ENCODE data around the gene CTCFL.

Gene CTCFL, protein sequence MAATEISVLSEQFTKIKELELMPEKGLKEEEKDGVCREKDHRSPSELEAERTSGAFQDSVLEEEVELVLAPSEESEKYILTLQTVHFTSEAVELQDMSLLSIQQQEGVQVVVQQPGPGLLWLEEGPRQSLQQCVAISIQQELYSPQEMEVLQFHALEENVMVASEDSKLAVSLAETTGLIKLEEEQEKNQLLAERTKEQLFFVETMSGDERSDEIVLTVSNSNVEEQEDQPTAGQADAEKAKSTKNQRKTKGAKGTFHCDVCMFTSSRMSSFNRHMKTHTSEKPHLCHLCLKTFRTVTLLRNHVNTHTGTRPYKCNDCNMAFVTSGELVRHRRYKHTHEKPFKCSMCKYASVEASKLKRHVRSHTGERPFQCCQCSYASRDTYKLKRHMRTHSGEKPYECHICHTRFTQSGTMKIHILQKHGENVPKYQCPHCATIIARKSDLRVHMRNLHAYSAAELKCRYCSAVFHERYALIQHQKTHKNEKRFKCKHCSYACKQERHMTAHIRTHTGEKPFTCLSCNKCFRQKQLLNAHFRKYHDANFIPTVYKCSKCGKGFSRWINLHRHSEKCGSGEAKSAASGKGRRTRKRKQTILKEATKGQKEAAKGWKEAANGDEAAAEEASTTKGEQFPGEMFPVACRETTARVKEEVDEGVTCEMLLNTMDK

DNA sequence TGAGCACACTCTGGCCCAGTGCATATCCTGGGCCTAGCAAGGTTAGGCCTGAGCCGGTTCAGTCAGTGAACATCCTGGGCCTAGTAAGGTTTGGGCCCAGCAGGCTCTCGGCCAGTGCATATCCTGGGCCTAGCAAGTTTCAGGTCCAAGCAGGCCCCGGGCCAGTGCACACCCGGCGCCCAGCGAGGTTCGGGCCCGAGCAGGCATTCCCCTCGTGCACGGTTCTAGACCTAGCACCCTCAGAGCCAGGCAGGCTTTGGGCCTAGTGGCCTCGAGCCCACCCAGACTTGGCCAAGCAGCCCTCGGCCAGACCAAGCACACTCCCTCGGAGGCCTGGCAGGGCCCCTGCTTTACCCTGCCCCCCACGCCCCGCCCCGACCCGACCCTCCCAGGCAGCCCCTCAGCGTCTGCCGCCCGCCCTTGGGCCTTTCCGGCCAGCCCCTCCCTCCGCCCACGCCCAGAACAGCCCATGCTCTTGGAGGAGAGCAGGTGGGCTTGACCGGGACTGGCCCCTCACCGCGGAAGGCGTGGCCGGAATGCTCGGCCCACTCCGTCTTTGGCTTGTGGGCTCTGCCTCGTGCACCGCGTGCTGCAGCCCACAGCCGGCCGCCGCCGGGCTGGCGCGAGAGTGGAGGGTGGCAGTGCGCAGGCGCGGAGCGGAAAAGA, at the start of gene CTCFL:
Gene CTCFL, minus strand, starts transcription at position 630 of the 666 bp plus-strand sequence. CDS start 935 bp downstream, outside the sequence.
- DNase-seq = no peak

DNA sequence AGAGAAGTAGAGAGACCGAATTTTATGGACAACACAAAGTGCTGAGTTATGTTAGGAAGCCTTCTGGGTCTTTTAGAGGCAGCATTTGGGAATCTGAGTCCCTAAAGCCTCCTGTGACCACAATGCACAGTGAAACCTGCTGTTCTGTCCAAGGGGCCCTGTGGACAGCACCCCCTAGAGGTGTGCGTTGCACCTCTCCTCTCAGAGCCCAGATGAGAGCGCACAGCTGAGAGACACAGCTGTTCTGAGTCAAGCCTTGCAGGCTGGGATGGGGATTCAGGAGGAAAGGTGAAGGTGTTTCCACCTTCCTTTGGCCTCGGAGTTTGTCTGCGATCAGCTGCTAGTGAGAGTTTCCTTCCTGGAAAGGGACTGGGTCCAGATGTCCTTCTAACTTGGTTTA, 49.0 kb upstream of the CTCFL start:
- no peak for DNase-seq

DNA sequence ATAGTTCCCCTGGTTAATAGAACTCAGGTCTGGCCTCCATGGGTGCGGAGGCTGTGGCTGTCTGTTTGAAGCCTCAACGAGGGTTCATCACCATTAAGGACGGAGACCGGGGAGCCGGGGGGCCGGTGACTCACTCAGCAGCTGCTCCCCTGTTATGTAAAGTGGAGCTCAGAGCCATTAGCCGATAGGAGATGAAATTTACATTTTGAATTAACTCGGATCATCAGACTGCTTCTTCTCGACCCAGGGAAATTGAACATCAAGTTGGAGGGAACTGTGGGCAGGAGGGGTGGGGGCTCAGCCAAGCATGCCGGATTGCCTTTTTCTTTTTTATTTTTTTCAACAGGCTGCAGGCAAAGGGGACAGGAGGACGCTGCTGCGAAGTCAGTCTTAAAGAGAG, 48.3 kb upstream of the CTCFL start:
- DNase-seq = no peak

DNA sequence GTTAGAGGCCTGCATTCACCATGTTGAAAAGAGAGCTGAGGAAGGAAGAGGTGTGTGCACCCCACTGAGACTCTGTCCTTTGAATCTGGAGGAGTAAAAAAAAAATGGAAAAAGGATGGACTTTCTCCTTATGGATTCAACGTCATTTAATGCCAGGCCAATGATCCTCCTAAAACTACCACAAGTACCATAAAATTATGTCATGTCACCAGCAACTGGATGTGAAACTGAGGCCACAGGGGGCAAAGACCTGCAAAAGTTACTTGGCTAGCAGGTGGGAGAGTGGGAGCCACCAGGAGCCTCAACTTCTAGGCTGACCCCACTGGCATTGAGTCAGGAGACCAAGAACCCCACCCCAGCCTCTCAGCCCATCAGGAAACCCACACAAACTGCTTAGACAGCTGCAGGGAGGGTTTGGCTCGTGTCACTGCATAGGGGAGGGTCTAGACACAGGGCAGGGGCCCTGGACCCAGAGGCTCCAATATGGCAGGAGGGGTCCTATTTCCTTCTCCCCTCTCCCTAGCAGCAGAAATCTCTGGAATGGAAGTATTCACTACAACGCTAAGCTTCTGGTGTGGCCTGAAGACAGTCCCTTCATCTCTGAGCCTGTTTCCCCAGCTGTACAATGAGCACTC, 47.0 kb upstream of the CTCFL start:
- no peak for DNase-seq

DNA sequence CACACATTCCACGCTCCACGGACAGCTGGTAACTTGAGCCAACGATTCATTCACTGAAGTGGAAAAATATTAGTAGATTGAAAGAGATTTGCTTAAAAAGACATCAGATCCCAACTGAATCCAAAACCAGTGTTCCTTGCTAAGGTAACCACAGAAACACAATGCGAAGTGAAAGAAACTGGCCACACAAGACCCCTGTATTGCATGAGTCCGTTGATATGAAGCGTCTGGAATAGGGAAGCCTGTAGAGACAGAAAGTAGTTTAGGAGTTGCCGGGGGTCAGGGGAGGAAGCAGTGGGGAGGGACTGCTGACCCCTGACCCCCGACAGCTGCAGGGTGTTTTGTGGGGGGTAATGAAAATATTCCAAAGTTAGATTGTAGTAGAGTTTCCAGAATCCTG, 46.0 kb upstream of the CTCFL start:
- no peak for DNase-seq

DNA sequence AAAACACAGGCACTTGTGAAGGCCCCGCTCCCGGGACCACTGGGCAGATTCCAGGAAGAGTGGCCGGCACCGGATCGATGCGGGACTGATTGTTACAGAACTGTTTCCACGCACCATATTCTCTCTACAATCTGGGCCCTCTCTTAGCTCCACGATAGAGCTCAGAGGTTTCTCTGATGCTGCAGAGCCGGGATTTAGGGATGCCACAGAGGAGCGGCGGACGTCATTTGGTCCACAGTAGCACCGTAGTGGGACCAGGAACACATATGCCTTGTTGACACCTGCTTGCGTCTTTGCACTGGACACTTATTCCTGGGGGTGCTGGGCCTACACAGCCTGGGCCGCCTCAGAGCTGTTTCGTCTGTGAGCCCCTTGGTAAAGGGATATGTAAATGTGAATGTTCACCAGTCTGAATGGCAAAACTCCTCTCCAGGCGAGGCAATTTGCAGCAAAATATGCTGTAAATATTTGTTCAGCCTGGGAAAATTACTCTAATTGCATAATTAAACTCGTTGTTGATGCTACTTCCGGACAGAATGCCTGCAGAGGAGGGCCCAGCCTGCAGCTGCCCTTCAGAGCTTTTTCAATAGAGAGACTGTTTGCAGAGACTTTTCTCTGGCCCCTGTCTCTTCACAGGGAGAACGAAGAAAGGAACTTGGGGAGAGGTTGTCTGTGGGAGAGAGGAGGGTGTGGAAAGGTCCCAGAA, 45.4 kb upstream of the CTCFL start:
- no peak for DNase-seq

DNA sequence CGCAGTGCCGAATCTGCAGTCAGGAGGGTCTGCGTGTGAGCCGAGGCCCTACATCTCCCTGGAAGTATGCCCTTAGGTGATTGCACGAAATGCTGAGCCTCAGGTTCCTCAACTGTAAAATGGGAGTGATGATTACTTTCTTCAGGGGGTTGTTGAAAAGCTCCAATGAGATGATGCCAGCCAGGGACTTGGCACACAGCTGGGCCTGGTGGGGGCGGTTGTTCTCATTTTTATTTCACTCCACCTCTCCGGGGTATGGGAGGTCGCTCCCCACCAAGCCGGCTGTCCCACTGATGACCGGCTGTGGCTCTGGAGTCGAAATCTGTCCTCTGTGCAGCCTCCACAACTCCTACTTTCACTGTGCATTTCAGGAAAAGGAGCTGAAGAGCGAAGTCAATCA, 44.0 kb upstream of the CTCFL start:
- DNase-seq = no peak

DNA sequence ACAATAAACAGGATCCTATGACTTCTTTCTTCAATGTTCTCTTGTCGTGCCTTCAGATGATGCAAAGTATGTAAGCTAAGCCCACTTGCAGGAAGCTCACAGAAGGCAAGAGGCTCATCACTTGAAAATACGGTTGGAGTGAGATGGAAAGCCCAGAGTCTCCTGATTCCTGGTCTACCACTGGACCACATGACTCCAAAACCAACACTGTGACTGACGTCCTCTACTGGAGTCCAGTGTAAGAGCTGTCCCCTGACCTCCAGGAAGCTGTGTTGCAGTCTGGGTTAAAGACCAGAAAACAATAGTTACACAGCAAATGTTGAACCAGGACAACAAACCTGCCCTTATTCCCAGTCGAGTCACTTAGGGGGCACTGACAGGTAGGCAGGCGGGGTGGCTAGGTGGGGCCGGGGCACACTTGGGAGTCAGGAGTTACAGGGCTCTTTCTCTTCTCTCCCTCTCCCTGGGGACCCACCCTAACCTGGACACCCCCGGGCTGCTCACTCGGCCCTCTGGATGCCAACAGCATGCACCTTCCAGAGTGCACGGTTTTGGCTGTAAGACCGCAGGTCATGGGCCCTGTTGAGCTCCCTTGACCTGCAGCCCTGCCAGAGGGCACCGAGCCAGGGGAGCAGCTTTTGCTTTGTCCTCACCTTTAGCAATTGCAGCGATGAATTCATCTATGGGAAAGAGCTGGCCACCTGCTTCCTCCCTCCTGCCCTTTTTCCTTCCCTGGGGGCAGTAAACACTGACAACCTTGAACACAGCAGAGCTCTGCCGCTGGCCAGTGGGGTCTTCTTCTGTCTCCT, 43.4 kb upstream of the CTCFL start:
- no peak for DNase-seq

DNA sequence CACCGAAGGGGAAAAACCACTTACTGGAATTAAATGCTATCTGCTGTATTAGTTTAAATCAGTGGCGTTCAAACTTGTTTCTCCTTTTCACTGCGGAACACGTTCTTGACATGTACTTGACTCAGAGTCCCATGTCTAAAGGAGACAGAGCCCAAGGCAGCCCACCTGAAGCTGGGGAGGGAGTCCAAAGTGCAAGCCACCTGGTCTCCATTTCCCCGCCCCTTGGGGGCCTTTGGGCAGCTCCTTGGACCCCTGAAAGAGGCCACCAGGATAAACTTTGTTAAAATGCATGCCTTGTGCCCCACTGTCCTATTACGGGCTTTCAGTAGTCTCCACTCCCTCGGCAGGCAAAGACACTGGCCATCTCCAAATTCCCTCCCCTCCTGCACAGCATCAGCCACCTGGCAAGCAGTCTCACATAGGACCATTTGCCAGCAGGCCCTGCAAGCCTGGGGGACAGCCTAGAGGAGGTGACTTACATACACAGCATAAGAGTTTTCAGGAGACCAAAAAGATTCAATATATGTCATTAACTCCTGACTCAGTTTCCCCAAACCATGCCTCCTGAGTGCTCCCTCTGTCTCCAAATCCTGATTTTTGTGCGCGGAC, 42.6 kb upstream of the CTCFL start:
- no peak for DNase-seq

DNA sequence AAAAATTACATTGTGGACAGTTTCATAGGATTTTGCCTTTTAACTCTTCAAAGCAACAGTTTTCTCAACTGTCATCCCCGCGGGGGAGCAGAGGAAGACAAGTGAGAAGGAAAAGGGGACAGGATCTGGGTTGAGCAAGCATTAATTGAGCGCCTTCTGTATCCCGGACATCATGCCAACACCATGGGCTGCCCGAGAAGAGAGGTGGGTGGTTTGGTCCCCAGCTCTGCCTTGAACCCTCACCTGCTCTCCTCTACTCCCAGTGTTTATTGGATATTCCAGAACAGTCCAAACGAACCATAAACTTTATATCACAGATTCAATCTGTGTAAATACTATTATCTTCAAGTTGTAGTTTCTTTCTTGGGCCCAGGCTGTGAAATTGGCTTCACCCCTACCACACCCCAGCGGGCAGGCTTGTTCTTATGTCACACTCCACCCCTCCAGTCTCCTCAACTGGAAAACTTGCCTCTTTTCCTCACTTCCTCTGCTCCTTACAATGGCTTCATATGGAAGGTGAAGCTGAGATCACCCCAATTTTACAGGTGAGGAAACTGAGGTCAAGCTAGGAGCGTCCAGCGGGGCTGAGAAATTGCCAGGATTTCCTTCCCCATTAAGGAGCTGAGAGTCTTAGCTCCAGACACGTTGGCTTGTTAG, 42.0 kb upstream of the CTCFL start:
- no peak for DNase-seq

DNA sequence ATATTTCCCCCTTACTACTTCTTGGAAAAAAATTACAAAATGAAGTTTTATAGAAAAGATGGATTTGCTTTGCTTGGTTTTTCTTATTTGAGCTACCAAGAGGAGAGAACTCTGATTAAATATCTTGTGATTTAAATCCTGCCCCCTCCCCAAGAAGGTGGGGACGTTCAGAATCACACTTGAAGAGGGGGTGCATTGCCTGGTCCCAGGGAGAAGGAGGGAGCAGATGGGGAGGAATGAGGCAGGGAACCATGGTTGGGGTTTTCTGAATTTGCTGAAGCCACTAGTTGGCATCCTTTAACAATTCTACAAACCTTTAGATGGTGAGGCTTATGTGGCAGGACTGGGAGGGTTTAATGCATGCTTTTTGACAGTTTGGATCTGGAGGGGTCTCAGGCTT, 41.5 kb upstream of the CTCFL start:
- no peak for DNase-seq

DNA sequence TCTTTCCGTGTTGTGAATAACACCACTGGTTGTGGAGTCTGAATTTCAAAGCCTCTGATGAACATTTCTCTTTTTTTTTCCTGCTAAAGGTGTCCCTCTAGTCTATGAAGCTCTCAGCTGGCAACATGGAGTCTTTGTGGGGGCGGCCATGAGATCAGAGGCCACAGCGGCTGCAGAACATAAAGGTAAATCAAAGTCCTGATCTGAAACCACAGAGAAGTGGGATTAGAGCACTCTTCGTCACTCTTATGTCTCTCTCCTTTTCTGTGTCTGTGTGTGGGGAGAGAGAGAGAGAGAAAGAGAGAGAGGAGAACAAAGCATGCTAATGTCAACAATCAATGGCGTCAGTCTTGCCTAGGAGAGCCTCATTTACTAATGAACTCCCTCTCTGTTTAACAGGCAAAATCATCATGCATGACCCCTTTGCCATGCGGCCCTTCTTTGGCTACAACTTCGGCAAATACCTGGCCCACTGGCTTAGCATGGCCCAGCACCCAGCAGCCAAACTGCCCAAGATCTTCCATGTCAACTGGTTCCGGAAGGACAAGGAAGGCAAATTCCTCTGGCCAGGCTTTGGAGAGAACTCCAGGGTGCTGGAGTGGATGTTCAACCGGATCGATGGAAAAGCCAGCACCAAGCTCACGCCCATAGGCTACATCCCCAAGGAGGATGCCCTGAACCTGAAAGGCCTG, 40.2 kb upstream of the CTCFL start:
- DNase-seq = no peak

DNA sequence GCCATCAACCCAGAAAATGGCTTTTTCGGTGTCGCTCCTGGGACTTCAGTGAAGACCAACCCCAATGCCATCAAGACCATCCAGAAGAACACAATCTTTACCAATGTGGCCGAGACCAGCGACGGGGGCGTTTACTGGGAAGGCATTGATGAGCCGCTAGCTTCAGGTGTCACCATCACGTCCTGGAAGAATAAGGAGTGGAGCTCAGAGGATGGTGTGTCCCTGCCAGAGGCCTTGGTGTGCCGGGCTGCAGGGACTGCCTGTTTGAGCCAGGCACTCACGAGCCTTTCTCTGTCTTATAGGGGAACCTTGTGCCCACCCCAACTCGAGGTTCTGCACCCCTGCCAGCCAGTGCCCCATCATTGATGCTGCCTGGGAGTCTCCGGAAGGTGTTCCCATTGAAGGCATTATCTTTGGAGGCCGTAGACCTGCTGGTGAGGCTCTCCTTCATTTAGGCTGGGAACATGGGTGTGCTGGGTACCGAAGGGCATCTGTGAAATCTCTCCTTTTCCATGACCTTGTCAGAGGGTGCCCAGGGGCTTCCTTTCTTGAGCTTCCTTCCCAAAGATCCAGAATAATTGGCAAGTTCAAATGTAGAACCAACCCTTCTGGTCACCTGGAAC, 39.4 kb upstream of the CTCFL start:
- no peak for DNase-seq

DNA sequence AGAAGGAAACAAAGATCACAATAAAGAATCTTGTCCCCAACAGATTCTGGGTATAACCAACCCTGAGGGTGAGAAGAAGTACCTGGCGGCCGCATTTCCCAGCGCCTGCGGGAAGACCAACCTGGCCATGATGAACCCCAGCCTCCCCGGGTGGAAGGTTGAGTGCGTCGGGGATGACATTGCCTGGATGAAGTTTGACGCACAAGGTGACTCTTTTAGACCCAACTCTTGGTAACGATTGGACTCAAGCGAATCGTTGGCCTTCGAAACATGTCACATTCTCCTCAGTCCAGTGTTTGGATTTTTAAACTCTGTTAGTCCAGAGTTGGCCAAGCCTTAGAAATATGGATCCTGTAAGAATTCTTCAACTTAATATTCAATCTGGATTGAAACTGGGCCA, 38.6 kb upstream of the CTCFL start:
- DNase-seq = no peak

DNA sequence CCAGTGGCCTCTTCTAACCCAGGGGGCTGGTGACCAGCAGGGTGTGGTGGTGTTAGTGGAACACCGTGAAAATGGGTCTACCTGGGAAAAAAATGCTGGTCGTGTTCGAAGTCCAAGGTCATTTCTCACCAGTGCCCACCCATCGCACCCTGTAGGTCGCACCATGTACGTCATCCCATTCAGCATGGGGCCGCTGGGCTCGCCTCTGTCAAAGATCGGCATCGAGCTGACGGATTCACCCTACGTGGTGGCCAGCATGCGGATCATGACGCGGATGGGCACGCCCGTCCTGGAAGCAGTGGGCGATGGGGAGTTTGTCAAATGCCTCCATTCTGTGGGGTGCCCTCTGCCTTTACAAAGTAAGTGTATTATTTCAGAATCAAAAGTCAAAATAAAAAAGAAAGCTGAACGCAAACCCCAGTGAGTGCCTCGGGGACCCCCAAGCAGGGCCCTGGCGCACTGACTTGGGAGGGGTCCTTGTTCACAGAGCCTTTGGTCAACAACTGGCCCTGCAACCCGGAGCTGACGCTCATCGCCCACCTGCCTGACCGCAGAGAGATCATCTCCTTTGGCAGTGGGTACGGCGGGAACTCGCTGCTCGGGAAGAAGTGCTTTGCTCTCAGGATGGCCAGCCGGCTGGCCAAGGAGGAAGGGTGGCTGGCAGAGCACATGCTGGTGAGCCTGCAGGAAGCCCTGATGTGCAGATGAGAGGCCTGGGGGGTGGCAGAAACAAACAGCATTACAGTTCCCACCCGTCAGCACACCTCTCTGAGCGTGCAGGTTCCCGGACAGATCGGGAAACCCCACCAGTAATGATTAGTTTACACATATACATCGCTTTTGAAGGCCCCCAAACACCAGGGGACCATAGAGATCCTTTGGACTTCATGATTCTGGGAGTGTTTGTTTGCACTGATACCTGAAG, 37.9 kb upstream of the CTCFL start:
- DNase-seq = no peak

DNA sequence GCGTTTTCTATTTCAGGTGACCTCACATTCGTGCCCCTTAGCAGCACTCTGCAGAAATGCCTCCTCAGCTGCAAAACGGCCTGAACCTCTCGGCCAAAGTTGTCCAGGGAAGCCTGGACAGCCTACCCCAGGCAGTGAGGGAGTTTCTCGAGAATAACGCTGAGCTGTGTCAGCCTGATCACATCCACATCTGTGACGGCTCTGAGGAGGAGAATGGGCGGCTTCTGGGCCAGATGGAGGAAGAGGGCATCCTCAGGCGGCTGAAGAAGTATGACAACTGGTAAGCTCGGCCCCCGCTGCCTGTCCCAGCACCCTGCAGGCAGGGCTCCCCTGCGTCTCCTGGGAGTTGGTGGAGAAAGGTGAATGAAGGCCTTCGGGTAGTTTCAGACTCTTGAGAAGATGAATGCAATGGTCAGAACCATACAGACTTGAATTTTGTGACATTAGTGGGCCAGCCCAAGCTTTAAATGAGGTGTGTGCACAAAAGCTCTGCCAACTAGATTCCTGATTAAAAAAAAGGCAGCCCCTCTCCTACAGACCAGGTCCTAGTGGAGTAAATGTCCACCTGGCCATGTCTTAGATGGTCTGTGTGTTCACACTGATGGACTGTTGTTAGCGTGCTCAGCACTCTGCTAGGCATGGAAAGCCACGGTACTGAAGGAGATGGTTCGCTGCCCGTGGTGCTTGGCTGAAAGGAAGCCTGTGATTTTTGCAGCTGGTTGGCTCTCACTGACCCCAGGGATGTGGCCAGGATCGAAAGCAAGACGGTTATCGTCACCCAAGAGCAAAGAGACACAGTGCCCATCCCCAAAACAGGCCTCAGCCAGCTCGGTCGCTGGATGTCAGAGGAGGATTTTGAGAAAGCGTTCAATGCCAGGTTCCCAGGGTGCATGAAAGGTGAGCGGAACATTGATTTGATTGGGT, 36.7 kb upstream of the CTCFL start:
- DNase-seq = no peak

DNA sequence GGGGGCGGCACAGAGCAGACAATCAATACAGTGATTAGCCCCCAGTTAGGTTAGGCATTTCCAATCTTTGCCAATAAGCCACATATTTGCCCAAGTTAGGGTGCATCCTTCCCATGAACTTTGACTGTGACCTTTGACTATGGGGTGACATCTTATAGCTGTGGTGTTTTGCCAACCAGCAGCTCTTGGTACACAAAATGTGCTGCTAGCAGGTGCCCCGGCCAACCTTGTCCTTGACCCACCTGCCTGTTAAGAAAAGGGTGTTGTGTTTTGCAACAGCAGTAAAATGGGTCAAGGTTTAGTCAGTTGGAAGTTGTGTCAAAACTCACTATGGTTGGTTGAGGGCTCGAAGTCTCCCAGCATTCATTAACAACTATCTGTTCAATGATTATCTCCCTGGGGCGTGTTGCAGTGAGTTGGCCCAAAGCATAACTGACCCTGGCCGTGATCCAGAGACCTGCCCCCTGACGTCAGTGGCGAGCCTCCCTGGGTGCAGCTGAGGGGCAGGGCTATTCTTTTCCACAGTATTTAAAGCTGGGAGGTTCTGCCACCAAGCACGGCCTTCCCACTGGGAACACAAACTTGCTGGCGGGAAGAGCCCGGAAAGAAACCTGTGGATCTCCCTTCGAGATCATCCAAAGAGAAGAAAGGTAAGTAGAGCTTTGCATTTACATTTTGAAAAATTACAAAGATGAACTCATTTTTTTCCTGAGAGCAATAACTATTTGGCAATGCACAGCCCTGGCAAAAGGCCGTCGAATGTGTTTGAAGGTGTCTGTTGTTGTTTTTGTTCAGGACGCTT, 35.8 kb upstream of the CTCFL start, which contains the start of gene PCK1:
Gene PCK1, plus strand, starts transcription at position 557 of the 802 bp plus-strand sequence. CDS start 302 bp downstream, outside the sequence.
- DNase-seq = no peak
